GM12878 (cell line): ENCODE data around the gene OPCML.

Source experiments
- POLR2AphosphoS5 ChIP-seq: IDR thresholded peaks from 2 replicates; pipeline ENCODE4 v1.6.1; 2011; ENCODE audit warnings: mild to moderate bottlenecking, low read length, inconsistent platforms
- SREBF1 ChIP-seq: IDR thresholded peaks from 2 replicates; pipeline ENCODE4 v1.6.1; 2012; ENCODE audit warnings: mild to moderate bottlenecking, low read length
- TF ChIP-seq, protein P1 (sequence below): fragments of 450-650 bp; IDR thresholded peaks from 2 replicates; pipeline ENCODE4 v1.6.1; 2017; ENCODE audit warnings: antibody characterized with exemption, mild to moderate bottlenecking, moderate library complexity
- TF ChIP-seq, protein P2 (sequence below): fragments of 450-650 bp; IDR thresholded peaks from 2 replicates; pipeline ENCODE4 v1.6.1; 2017; ENCODE audit warnings: mild to moderate bottlenecking

- TF ChIP-seq, protein P1, sequence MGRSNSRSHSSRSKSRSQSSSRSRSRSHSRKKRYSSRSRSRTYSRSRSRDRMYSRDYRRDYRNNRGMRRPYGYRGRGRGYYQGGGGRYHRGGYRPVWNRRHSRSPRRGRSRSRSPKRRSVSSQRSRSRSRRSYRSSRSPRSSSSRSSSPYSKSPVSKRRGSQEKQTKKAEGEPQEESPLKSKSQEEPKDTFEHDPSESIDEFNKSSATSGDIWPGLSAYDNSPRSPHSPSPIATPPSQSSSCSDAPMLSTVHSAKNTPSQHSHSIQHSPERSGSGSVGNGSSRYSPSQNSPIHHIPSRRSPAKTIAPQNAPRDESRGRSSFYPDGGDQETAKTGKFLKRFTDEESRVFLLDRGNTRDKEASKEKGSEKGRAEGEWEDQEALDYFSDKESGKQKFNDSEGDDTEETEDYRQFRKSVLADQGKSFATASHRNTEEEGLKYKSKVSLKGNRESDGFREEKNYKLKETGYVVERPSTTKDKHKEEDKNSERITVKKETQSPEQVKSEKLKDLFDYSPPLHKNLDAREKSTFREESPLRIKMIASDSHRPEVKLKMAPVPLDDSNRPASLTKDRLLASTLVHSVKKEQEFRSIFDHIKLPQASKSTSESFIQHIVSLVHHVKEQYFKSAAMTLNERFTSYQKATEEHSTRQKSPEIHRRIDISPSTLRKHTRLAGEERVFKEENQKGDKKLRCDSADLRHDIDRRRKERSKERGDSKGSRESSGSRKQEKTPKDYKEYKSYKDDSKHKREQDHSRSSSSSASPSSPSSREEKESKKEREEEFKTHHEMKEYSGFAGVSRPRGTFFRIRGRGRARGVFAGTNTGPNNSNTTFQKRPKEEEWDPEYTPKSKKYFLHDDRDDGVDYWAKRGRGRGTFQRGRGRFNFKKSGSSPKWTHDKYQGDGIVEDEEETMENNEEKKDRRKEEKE: no peak
- TF ChIP-seq POLR2AphosphoS5 (no peak), SREBF1 (no peak)
- TF ChIP-seq, protein P2, sequence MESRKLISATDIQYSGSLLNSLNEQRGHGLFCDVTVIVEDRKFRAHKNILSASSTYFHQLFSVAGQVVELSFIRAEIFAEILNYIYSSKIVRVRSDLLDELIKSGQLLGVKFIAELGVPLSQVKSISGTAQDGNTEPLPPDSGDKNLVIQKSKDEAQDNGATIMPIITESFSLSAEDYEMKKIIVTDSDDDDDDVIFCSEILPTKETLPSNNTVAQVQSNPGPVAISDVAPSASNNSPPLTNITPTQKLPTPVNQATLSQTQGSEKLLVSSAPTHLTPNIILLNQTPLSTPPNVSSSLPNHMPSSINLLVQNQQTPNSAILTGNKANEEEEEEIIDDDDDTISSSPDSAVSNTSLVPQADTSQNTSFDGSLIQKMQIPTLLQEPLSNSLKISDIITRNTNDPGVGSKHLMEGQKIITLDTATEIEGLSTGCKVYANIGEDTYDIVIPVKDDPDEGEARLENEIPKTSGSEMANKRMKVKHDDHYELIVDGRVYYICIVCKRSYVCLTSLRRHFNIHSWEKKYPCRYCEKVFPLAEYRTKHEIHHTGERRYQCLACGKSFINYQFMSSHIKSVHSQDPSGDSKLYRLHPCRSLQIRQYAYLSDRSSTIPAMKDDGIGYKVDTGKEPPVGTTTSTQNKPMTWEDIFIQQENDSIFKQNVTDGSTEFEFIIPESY: no peak
Observed at GRCh38 chr11:132862137-132862536, 670.2 kb downstream of the OPCML start.
